NCI-H1092 treated with DMSO at 0.1 percent for 48 hours (cell line): ENCODE data around the gene HNRNPF.
"Not testable (repeated sequence)": the region's sequence is repeated elsewhere in the genome, so short reads cannot be mapped to it uniquely, and the experiment has no call there.

Experiments
- DNase-seq: peaks from one replicate; lab custom pipeline; 2025; lab: John Stamatoyannopoulos, UW

The HNRNPF gene

GRCh38 chr10:43408710-43409384 is at the start of gene HNRNPF:
TSS of gene HNRNPF (minus strand) at chr10:43409186. CDS start at chr10:43387884, 21,302 bp downstream.
- peak; percentile 87 for DNase-seq

GRCh38 chr10:43458227-43458626 is 49.2 kb upstream of the HNRNPF start:
- DNase-seq: no peak

- not testable (repeated sequence) for DNase-seq
These were observed 47.6 kb upstream of the HNRNPF start for GRCh38 chr10:43456561-43456960.

- DNase-seq: not testable (repeated sequence)
These were observed 45.0 kb upstream of the HNRNPF start for GRCh38 chr10:43454025-43454424.

- no peak for DNase-seq
These were observed 44.4 kb upstream of the HNRNPF start for GRCh38 chr10:43453266-43453831.

- DNase-seq: no peak
These were observed 43.4 kb upstream of the HNRNPF start for GRCh38 chr10:43452356-43452914.

- no peak for DNase-seq
These were observed 39.8 kb upstream of the HNRNPF start for GRCh38 chr10:43448742-43449141.

- DNase-seq: not testable (repeated sequence)
These were observed 37.4 kb upstream of the HNRNPF start for GRCh38 chr10:43446219-43447017.

GRCh38 chr10:43444897-43445466 is 36.0 kb upstream of the HNRNPF start:
- DNase-seq: no peak

GRCh38 chr10:43444323-43444722 is 35.3 kb upstream of the HNRNPF start:
- no peak for DNase-seq

- DNase-seq: no peak
These were observed 31.6 kb upstream of the HNRNPF start for GRCh38 chr10:43440463-43441134.

GRCh38 chr10:43437141-43437870 is 28.3 kb upstream of the HNRNPF start:
- peak; percentile 0 for DNase-seq

- peak; percentile 80 for DNase-seq
These were observed 27.5 kb upstream of the HNRNPF start, which contains the start of gene ZNF487 for GRCh38 chr10:43436291-43437140. TSS of gene ZNF487 (plus strand) at chr10:43437111. CDS start at chr10:43475814, 38,703 bp downstream.

GRCh38 chr10:43430926-43431663 is 22.1 kb upstream of the HNRNPF start:
- no peak for DNase-seq

- DNase-seq: no peak
These were observed 18.3 kb upstream of the HNRNPF start for GRCh38 chr10:43427166-43427825.

GRCh38 chr10:43426476-43426875 is 17.5 kb upstream of the HNRNPF start:
- DNase-seq: not testable (repeated sequence)

GRCh38 chr10:43424416-43424815 is 15.4 kb upstream of the HNRNPF start:
- DNase-seq: no peak

- not testable (repeated sequence) for DNase-seq
These were observed 13.0 kb upstream of the HNRNPF start for GRCh38 chr10:43421944-43422343.

GRCh38 chr10:43421519-43421918 is 12.5 kb upstream of the HNRNPF start:
- DNase-seq: no peak
